Panc1 (cell line): ENCODE measurements around the gene TAF1A. TPM values are rescaled to one million over a fixed set of nuclear protein-coding genes. Genes with fewer than 3 reads are reported as not detected.
A peak's percentile ranks its signal among the peaks of the same experiment; 100 is the strongest.

Experiments
- ATAC-seq: fragments of 200-7000 bp; cut with Tn5 transposase; 2 replicates; pipeline ENCODE4 v1.9.1; 2020; ENCODE audit warnings: mild to moderate bottlenecking, moderate library complexity
- BruUV-seq: library from RNA; stranded (reverse); fragments of 400-500 nt; replicated peaks from 2 replicates; lab custom pipeline; 2021; lab: Mats Ljungman, UMichigan
- CTCF ChIA-PET: fragments of 300-600 bp; sonication (Branson Sonifier 250); formaldehyde crosslinking; loops from one replicate; lab custom pipeline; 2022; ENCODE audit warnings: antibody characterized with exemption; lab: Charles Lee
- POLR2A ChIA-PET: fragments of 300-600 bp; sonication (Branson Sonifier 250); formaldehyde crosslinking; loops from one replicate; lab custom pipeline; 2022; ENCODE audit warnings: antibody characterized with exemption; lab: Charles Lee
- DNase-seq: peaks from one replicate; pipeline ENCODE4 v3.0.0-alpha.2; 2010; ENCODE audit warnings: low read depth, low spot score
- H3K27ac ChIP-seq: 2 replicates; pipeline ENCODE4 v1.5.1; 2011; ENCODE audit warnings: mild to moderate bottlenecking, low read length, inconsistent platforms
- H3K27me3 ChIP-seq: fragments of 200-500 bp; sonication (Bioruptor generic); 2 replicates; pipeline ENCODE4 v1.6.0; 2014; ENCODE audit warnings: low read length, inconsistent platforms; ENCODE audit not compliant: control insufficient read depth, insufficient read depth
- H3K36me3 ChIP-seq: fragments of 200-500 bp; sonication (Bioruptor generic); 2 replicates; pipeline ENCODE4 v1.5.1; 2014; ENCODE audit warnings: inconsistent platforms, mild to moderate bottlenecking, low read length, moderate library complexity; ENCODE audit not compliant: control insufficient read depth, insufficient read depth
- H3K4me1 ChIP-seq: 2 replicates; pipeline ENCODE4 v1.5.1; 2011; ENCODE audit warnings: inconsistent platforms, mild to moderate bottlenecking, low read length, moderate library complexity; ENCODE audit not compliant: control insufficient read depth, insufficient read depth
- H3K4me3 ChIP-seq, 2 experiments: 2 replicates each; pipeline ENCODE4 v1.5.1; 2011 to 2012; ENCODE audit warnings: low read depth in 2 of 2, low read length in 2 of 2, mild to moderate bottlenecking in 2 of 2, inconsistent platforms in 1 of 2, moderate library complexity in 1 of 2
- H3K9me3 ChIP-seq: fragments of 200-500 bp; sonication (Bioruptor generic); 2 replicates; pipeline ENCODE4 v1.5.1; 2014; ENCODE audit warnings: low read depth, mild to moderate bottlenecking, inconsistent platforms, low read length, moderate library complexity; ENCODE audit not compliant: control insufficient read depth, insufficient read depth
- CTCF ChIP-seq: fragments of 450-650 bp; IDR thresholded peaks from 2 replicates; pipeline ENCODE4 v1.5.1; 2017; ENCODE audit warnings: mild to moderate bottlenecking
- POLR2AphosphoS5 ChIP-seq: IDR thresholded peaks from 2 replicates; pipeline ENCODE4 v1.6.1; 2012; ENCODE audit warnings: mild to moderate bottlenecking, low read depth, low read length, moderate library complexity
- REST ChIP-seq, 2 experiments: IDR thresholded peaks; 2 replicates each; pipeline ENCODE4 v1.6.1; 2011 to 2012; ENCODE audit warnings: low read depth in 2 of 2, control low read depth in 1 of 2, low read length in 1 of 2, mild to moderate bottlenecking in 1 of 2, moderate library complexity in 1 of 2; ENCODE audit not compliant: insufficient read depth in 1 of 2
- SIN3A ChIP-seq: IDR thresholded peaks from 2 replicates; pipeline ENCODE4 v1.6.1; 2012; ENCODE audit warnings: low read depth, mild to moderate bottlenecking, low read length, moderate library complexity, borderline replicate concordance; ENCODE audit not compliant: insufficient read depth
- TCF7L2 ChIP-seq: IDR thresholded peaks from 2 replicates; pipeline ENCODE4 v1.6.1; 2011; ENCODE audit warnings: mild to moderate bottlenecking, low read depth, low read length, inconsistent platforms
- in situ Hi-C: cut with HindIII; loops from 2 replicates; pipeline ENCODE4 v1.10.0; 2016; ENCODE audit warnings: low sequenced_read_pairs, low pct_unique_long_range_greater_than_20kb
- intact Hi-C: fragments of 100-400 bp; cut with micrococcal nuclease; formaldehyde crosslinking; loops from one replicate; pipeline ENCODE4 v1.10.0; 2022; ENCODE audit not compliant: unreplicated experiment
- total RNA-seq: library from RNA; stranded (reverse); gene quantifications from one replicate; pipeline ENCODE4 v1.2.1, GENCODE V29; 2021; ENCODE audit not compliant: unreplicated experiment

The TAF1A gene
- total RNA-seq, 1 experiment from 2014 or later, result 11.6 TPM

GRCh38 chr1:222552882-222553281 lies 36.9 kb downstream of the TAF1A start:
- Histone ChIP-seq H3K27me3 (no peaks in the 10 kb centered on the region), H3K4me1 (0 out of 2 replicates have a peak, but pooled peaks cover 5% of the 10 kb centered on the region), H3K36me3 (no peaks in the 10 kb centered on the region), H3K9me3 (no peaks in the 10 kb centered on the region), H3K4me3 (no peak overlapping the region), H3K27ac (peak overlapping the region; percentile 19; the same call in 1 of the 2 replicates)
- DNase-seq (no peak), ATAC-seq (no peak)
- BruUV-seq, result no TSS peak
- CTCF ChIA-PET, result no interaction called here
- intact Hi-C loops (no loop called here), in situ Hi-C loops (no loop called here)
- POLR2A ChIA-PET, result no interaction called here
- TF ChIP-seq SIN3A, result no peak

GRCh38 chr1:222547944-222548671 lies 41.6 kb downstream of the TAF1A start, which contains the start of gene HHIPL2:
TSS of gene HHIPL2 (minus strand) at chr1:222548104. CDS start at chr1:222548044, 60 bp downstream.
- H3K4me3 ChIP-seq, result peak within 1 kb of the TSS; percentile 27 to 59
- no peaks in the 10 kb centered on the region for H3K27me3 ChIP-seq
- ATAC-seq (peak; percentile 28; the same call in 1 of the 2 replicates), DNase-seq (no peak)
- BruUV-seq, result no TSS peak
- intact Hi-C loops (no loop called here), in situ Hi-C loops (no loop called here)
- H3K4me1 ChIP-seq, result peaks cover 30% of the 10 kb centered on the region
- peak within 1 kb of the TSS; percentile 73 for H3K27ac ChIP-seq
- ChIA-PET POLR2A (no interaction called here), CTCF (no interaction called here)
- no peaks in the 10 kb centered on the region for H3K9me3 ChIP-seq
- TF ChIP-seq CTCF (no peak), POLR2AphosphoS5 (no peak), SIN3A (no peak), REST (IDR thresholded peaks at IDR 0.05; ENCODE audit: insufficient read depth in 1 of 2, low read depth in 2 of 2, low read length in 1 of 2) (no peak), TCF7L2 (no peak)
- H3K36me3 ChIP-seq, result no peaks in the 10 kb centered on the region

GRCh38 chr1:222547260-222547614 lies 42.5 kb downstream of the TAF1A start:
- no TSS peak for BruUV-seq
- intact Hi-C loops, result no loop called here

More at GRCh38 chr1:222547260-222547614, 42.5 kb downstream of the TAF1A start:
- peak overlapping the region; percentile 27 to 59 for H3K4me3 ChIP-seq
- peaks cover 30% of the 10 kb centered on the region for H3K4me1 ChIP-seq
- POLR2A ChIA-PET, result interaction anchor here (0.6 kb wide), 1 partner anchor 928 kb away, joined by 3 read pairs; no protein-coding TSS in a partner anchor
- TF ChIP-seq POLR2AphosphoS5 (no peak), REST (IDR thresholded peaks at IDR 0.05; ENCODE audit: insufficient read depth in 1 of 2, low read depth in 2 of 2, low read length in 1 of 2) (no peak), SIN3A (no peak), TCF7L2 (no peak), CTCF (no peak)
- no peaks in the 10 kb centered on the region for H3K9me3 ChIP-seq
- no peaks in the 10 kb centered on the region for H3K36me3 ChIP-seq
- no peaks in the 10 kb centered on the region for H3K27me3 ChIP-seq
- in situ Hi-C loops, result no loop called here
- DNase-seq (no peak), ATAC-seq (peak; percentile 32)
- H3K27ac ChIP-seq, result peak overlapping the region; percentile 73
- CTCF ChIA-PET, result no interaction called here
